Mesendoderm (in vitro differentiated cells): ENCODE results near the gene AKIRIN1.

Experiments used
- DNase-seq: peaks from one replicate; pipeline ENCODE4 v3.0.0; 2013
- H2AK5ac ChIP-seq: 2 replicates; pipeline ENCODE4 v1.6.1; 2013; ENCODE audit warnings: low read length, inconsistent platforms
- H2BK120ac ChIP-seq: 2 replicates; pipeline ENCODE4 v1.6.1; 2013; ENCODE audit warnings: low read depth, mild to moderate bottlenecking, low read length, moderate library complexity, mixed read lengths
- H2BK15ac ChIP-seq: replicated peaks from 2 replicates; pipeline ENCODE4 v1.6.1; 2013; ENCODE audit warnings: low read depth, mild to moderate bottlenecking, moderate library complexity
- H2BK5ac ChIP-seq: 2 replicates; pipeline ENCODE4 v1.6.1; 2013; ENCODE audit warnings: low read length, inconsistent platforms
- H3K18ac ChIP-seq: 2 replicates; pipeline ENCODE4 v1.6.1; 2013; ENCODE audit warnings: mild to moderate bottlenecking, low read length, mixed read lengths
- H3K23ac ChIP-seq: one replicate; pipeline ENCODE4 v1.6.1; 2013; ENCODE audit warnings: low read length
- H3K27ac ChIP-seq: 2 replicates; pipeline ENCODE4 v1.5.1; 2013; ENCODE audit warnings: low read depth, mild to moderate bottlenecking, inconsistent platforms, low read length, moderate library complexity
- H3K27me3 ChIP-seq: 2 replicates; pipeline ENCODE4 v1.6.1; 2013; ENCODE audit warnings: low read length, control low read depth, mild to moderate bottlenecking, inconsistent platforms; ENCODE audit not compliant: insufficient read depth, poor library complexity
- H3K36me3 ChIP-seq: 2 replicates; pipeline ENCODE4 v1.6.1; 2013; ENCODE audit warnings: low read length, inconsistent platforms; ENCODE audit not compliant: control insufficient read depth, insufficient read depth
- H3K4ac ChIP-seq: one replicate; pipeline ENCODE4 v1.6.1; 2013; ENCODE audit warnings: low read depth, mild to moderate bottlenecking, low read length, moderate library complexity
- H3K4me1 ChIP-seq: 2 replicates; pipeline ENCODE4 v1.6.1; 2013; ENCODE audit warnings: low read depth, low read length, inconsistent platforms; ENCODE audit not compliant: control insufficient read depth
- H3K4me2 ChIP-seq: 2 replicates; pipeline ENCODE4 v1.6.1; 2013; ENCODE audit warnings: low read length
- H3K4me3 ChIP-seq: 2 replicates; pipeline ENCODE4 v1.5.1; 2013; ENCODE audit warnings: mild to moderate bottlenecking, low read length
- H3K56ac ChIP-seq: one replicate; pipeline ENCODE4 v1.6.1; 2013; ENCODE audit warnings: low read length
- H3K79me1 ChIP-seq: 2 replicates; pipeline ENCODE4 v1.6.1; 2013; ENCODE audit warnings: low read length, inconsistent platforms
- H3K79me2 ChIP-seq: 2 replicates; pipeline ENCODE4 v1.6.1; 2013; ENCODE audit warnings: mild to moderate bottlenecking, low read length; ENCODE audit not compliant: control insufficient read depth, insufficient read depth
- H3K9ac ChIP-seq: 2 replicates; pipeline ENCODE4 v1.6.1; 2013; ENCODE audit warnings: low read length, inconsistent platforms
- H4K5ac ChIP-seq: one replicate; pipeline ENCODE4 v1.6.1; 2013; ENCODE audit warnings: low read length
- H4K8ac ChIP-seq: one replicate; pipeline ENCODE4 v1.6.1; 2013; ENCODE audit warnings: low read depth, mild to moderate bottlenecking, control low read depth, low read length, moderate library complexity
- WGBS: extraction: QIAGEN DNeasy Blood & Tissue Kit; methylation state at CpG from one replicate; pipeline ENCODE4 v1.1.7; 2013; ENCODE audit warnings: low lambda C conversion rate, missing lambda C conversion rate; ENCODE audit not compliant: insufficient coverage; ENCODE audit errors: extremely low coverage; 5-methylcytosine and 5-hydroxymethylcytosine counted together

AKIRIN1 gene

GRCh38 chr1:38997901-38998190, 6.8 kb downstream of the AKIRIN1 start:
- Histone ChIP-seq H3K4me2 (no peak overlapping the region), H2AK5ac (no peak overlapping the region), H4K5ac (no peak overlapping the region), H3K4me1 (no peaks in the 10 kb centered on the region), H3K4ac (no peak overlapping the region), H3K9ac (no peak overlapping the region), H2BK15ac (no peak overlapping the region), H3K23ac (no peak overlapping the region), H4K8ac (no peak overlapping the region), H3K27me3 (no peaks in the 10 kb centered on the region), H3K36me3 (peaks cover 7% of the 10 kb centered on the region), H3K4me3 (no peak overlapping the region), H3K27ac (no peak overlapping the region), H3K79me1 (peaks cover 2% of the 10 kb centered on the region), H2BK120ac (no peak overlapping the region), H3K79me2 (peaks cover 54% of the 10 kb centered on the region), H3K56ac (no peak overlapping the region), H3K18ac (no peak overlapping the region), H2BK5ac (no peak overlapping the region)
- DNase-seq = no peak
- WGBS = no CpG with 5 or more reads among the region's 3 CpGs

- Histone ChIP-seq H4K5ac (no peak overlapping the region), H3K4me3 (no peak overlapping the region), H3K27ac (no peak overlapping the region), H3K36me3 (peaks cover 7% of the 10 kb centered on the region), H3K9ac (no peak overlapping the region), H2BK15ac (no peak overlapping the region), H2AK5ac (no peak overlapping the region), H3K27me3 (no peaks in the 10 kb centered on the region), H3K4ac (no peak overlapping the region), H3K23ac (no peak overlapping the region), H2BK5ac (no peak overlapping the region), H3K79me1 (peaks cover 2% of the 10 kb centered on the region), H2BK120ac (no peak overlapping the region), H3K79me2 (peaks cover 15% of the 10 kb centered on the region), H3K4me2 (no peak overlapping the region), H3K18ac (no peak overlapping the region), H3K4me1 (no peaks in the 10 kb centered on the region), H3K56ac (no peak overlapping the region), H4K8ac (no peak overlapping the region)
- DNase-seq = no peak
- WGBS = no CpG with 5 or more reads among the region's 5 CpGs
These were observed 10.7 kb downstream of the AKIRIN1 start for GRCh38 chr1:39001516-39002421.

GRCh38 chr1:39003281-39003680, 12.2 kb downstream of the AKIRIN1 start:
- H2BK5ac ChIP-seq = no peak overlapping the region
- no peak overlapping the region for H4K8ac ChIP-seq
- no peak overlapping the region for H2BK15ac ChIP-seq
- no peak overlapping the region for H2BK120ac ChIP-seq
- no peak overlapping the region for H3K4ac ChIP-seq
- H3K79me2 ChIP-seq = peaks cover 4% of the 10 kb centered on the region
- H3K23ac ChIP-seq = no peak overlapping the region
- no peaks in the 10 kb centered on the region for H3K27me3 ChIP-seq
- no peaks in the 10 kb centered on the region for H3K4me1 ChIP-seq
- H3K36me3 ChIP-seq = peaks cover 6% of the 10 kb centered on the region
- no peak for DNase-seq
- peaks cover 2% of the 10 kb centered on the region for H3K79me1 ChIP-seq
- H3K27ac ChIP-seq = no peak overlapping the region
- no peak overlapping the region for H3K4me2 ChIP-seq
- H3K4me3 ChIP-seq = no peak overlapping the region
- no CpG with 5 or more reads among the region's 3 CpGs for WGBS
- no peak overlapping the region for H4K5ac ChIP-seq
- H2AK5ac ChIP-seq = no peak overlapping the region
- no peak overlapping the region for H3K56ac ChIP-seq
- no peak overlapping the region for H3K9ac ChIP-seq
- no peak overlapping the region for H3K18ac ChIP-seq

GRCh38 chr1:39003794-39004193, 12.7 kb downstream of the AKIRIN1 start:
- no peak overlapping the region for H2BK120ac ChIP-seq
- no peak overlapping the region for H3K23ac ChIP-seq
- no peak overlapping the region for H3K9ac ChIP-seq
- WGBS = no CpG with 5 or more reads among the region's 2 CpGs
- no peaks in the 10 kb centered on the region for H3K27me3 ChIP-seq
- no peak overlapping the region for H3K18ac ChIP-seq
- no peak overlapping the region for H2BK15ac ChIP-seq
- no peaks in the 10 kb centered on the region for H3K4me1 ChIP-seq
- no peak overlapping the region for H4K5ac ChIP-seq
- H3K4ac ChIP-seq = no peak overlapping the region
- peaks cover 2% of the 10 kb centered on the region for H3K79me1 ChIP-seq
- H2AK5ac ChIP-seq = no peak overlapping the region
- DNase-seq = no peak
- H3K79me2 ChIP-seq = peaks cover 3% of the 10 kb centered on the region
- no peak overlapping the region for H3K27ac ChIP-seq
- H3K4me3 ChIP-seq = no peak overlapping the region
- H2BK5ac ChIP-seq = no peak overlapping the region
- H4K8ac ChIP-seq = no peak overlapping the region
- H3K4me2 ChIP-seq = no peak overlapping the region
- no peak overlapping the region for H3K56ac ChIP-seq
- peaks cover 6% of the 10 kb centered on the region for H3K36me3 ChIP-seq

GRCh38 chr1:39006287-39006686, 15.2 kb downstream of the AKIRIN1 start:
- no peak overlapping the region for H2AK5ac ChIP-seq
- no peak overlapping the region for H3K27ac ChIP-seq
- no peak overlapping the region for H2BK5ac ChIP-seq
- H2BK120ac ChIP-seq = no peak overlapping the region
- H4K5ac ChIP-seq = no peak overlapping the region
- H3K56ac ChIP-seq = no peak overlapping the region
- no peak for DNase-seq
- H2BK15ac ChIP-seq = no peak overlapping the region
- no peak overlapping the region for H3K9ac ChIP-seq
- H3K4me1 ChIP-seq = no peaks in the 10 kb centered on the region
- no peak overlapping the region for H3K4me2 ChIP-seq
- no peaks in the 10 kb centered on the region for H3K79me2 ChIP-seq
- H3K36me3 ChIP-seq = peaks cover 3% of the 10 kb centered on the region
- peaks cover 2% of the 10 kb centered on the region for H3K79me1 ChIP-seq
- no peak overlapping the region for H3K4me3 ChIP-seq
- H3K23ac ChIP-seq = no peak overlapping the region
- H3K4ac ChIP-seq = no peak overlapping the region
- H3K27me3 ChIP-seq = no peaks in the 10 kb centered on the region
- H4K8ac ChIP-seq = no peak overlapping the region
- no CpG with 5 or more reads among the region's 2 CpGs for WGBS
- H3K18ac ChIP-seq = no peak overlapping the region
